ENCODE data around the gene ARHGEF17.

Gene ARHGEF17

DNA sequence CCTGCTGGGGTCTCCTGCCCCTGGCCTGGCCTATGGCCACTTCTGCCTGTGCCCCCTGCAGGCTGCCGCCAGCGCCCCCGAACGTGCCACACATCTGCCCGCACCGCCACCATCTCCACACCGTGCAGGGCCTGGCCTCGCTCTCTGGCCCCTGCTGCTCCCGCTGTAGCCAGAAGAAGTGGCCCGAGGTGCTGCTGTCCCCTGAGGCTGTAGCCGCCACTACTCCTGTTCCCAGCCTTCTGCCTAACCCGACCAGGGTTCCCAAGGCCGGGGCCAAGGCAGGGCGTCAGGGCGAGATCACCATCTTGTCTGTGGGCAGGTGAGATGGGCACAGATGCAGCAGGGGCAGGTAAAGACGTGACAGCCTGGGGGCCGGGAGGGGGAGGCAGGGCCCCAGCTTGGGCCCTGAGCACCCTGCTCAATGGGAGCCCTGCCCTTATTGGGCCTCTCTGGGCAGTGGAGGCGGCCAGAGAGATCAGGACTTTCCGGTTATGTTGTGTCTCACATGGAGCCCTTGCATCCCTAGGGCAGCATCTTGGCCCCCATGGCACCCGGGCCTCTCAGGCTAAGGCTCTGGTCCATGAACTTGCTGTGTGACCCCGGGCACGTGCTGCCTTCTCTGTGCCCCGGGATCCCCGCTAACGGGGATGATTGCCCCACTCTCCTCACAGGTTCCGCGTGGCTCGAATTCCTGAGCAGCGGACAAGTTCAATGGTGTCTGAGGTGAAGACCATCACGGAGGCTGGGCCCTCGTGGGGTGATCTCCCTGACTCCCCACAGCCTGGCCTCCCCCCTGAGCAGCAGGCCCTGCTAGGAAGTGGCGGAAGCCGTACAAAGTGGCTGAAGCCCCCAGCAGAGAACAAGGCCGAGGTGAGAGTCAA is 86.6 kb downstream of the ARHGEF17 start:
- TF ChIP-seq, protein P1, sequence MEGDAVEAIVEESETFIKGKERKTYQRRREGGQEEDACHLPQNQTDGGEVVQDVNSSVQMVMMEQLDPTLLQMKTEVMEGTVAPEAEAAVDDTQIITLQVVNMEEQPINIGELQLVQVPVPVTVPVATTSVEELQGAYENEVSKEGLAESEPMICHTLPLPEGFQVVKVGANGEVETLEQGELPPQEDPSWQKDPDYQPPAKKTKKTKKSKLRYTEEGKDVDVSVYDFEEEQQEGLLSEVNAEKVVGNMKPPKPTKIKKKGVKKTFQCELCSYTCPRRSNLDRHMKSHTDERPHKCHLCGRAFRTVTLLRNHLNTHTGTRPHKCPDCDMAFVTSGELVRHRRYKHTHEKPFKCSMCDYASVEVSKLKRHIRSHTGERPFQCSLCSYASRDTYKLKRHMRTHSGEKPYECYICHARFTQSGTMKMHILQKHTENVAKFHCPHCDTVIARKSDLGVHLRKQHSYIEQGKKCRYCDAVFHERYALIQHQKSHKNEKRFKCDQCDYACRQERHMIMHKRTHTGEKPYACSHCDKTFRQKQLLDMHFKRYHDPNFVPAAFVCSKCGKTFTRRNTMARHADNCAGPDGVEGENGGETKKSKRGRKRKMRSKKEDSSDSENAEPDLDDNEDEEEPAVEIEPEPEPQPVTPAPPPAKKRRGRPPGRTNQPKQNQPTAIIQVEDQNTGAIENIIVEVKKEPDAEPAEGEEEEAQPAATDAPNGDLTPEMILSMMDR (conservative IDR thresholded peaks at IDR 0.05; ENCODE audit: low read depth, low read length), result no peak
- no peak for DNase-seq (ENCODE audit: low read depth)
- H3K4me3 ChIP-seq (ENCODE audit: low read depth, low read length), result no peak overlapping the region

DNA sequence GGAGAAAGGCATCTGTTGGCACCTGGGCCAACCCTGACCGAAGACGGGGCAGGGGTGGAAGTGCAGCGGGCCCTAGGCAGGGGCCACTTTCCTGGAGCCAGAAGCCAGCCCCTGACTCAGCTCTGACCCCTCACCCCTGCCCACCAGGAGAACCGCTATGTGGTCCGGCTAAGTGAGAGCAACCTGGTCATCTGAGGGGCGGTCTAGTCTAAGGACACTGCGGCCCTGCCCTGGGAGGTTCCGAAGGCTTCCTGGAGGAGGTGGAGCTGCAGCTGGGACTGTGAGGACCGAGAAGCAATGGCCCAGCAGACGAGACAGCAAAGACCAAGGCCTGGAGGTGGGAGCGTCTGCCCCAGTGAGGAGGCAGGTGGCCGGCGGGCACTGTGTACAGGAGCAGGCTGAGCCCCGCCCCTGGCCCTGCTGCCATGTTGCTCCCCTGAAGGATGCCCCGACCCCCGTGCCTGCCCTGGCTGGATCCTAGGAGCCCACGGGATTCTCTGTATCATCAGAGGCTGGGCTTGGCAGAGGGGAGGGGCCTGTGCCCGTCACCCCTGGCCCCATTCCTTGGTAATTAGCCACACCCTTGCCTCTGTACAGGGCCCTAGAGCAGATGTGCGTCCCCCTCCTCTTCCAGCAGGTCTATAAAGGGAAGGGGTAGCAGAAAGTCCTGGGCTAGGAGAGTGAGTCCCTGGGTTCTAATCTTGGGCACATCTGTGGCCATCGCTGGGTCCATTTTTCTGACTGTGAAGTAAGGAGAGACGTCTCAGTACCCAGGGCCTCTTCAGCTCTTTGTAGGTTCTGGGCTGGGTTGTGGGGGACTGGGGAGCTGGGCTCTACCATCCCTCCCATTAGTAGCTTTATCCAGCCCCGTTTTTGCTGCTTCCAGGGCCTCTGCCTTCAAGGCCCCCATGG is 87.5 kb downstream of the ARHGEF17 start:
- no peak for DNase-seq (ENCODE audit: low read depth)
- TF ChIP-seq, protein P1 (conservative IDR thresholded peaks at IDR 0.05; ENCODE audit: low read depth, low read length), result no peak
- H3K4me3 ChIP-seq (ENCODE audit: low read depth, low read length), result no peak overlapping the region

DNA sequence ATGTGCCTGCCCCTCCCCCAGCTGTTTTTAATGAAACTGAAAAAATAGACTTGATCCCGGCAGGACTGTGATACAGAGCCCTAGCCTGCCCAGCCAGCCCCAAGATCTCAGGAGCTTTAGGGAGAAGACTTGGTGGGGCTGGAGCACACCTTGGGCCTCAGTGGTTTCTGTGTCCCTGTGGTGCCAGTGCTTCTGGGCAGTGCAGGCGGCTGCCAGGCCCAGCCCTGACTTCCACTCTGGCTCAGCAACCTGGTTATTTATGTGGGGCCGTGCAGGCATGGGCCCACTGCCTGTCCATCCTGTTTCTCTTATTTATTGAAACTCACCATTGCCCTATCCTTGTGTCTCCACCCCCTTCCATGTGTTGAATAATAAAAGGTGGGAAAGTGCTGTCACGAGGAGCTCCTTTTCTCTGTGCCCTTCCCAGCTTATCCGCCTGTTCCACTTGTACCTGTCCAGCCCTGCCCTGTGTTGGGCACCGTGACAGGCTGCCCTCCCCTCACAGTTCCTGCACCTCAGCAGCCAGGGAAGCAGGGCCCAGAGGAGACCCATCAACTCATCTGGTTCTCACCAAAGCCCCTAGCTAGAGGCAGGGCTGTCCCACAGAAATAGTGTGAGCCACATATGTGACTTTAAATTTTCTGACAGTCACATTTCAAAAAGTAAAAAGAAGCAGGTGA is 88.3 kb downstream of the ARHGEF17 start:
- TF ChIP-seq, protein P1 (conservative IDR thresholded peaks at IDR 0.05; ENCODE audit: low read depth, low read length), result no peak
- H3K4me3 ChIP-seq (ENCODE audit: low read depth, low read length), result no peak overlapping the region
- no peak for DNase-seq (ENCODE audit: low read depth)

DNA sequence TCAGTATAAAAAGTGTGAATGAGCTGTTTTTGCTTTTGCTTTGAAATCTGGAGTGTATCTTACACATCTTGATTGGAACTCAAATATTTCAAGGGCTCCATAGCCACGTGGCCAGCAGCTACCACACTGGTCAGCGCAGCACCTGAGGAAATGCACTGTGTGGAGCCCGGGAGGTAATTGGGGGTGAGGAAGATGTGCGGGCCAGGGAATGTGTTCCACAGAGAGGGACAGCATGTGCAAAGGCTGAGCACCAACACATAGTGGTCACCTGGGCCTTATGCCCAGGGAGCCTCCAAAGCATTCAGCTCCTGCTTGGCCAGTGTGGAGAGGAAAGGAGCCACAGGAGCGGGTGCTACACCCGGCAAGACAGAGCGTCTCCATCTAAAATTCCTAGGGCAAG is 88.9 kb downstream of the ARHGEF17 start:
- TF ChIP-seq, protein P1 (conservative IDR thresholded peaks at IDR 0.05; ENCODE audit: low read depth, low read length), result no peak
- no peak for DNase-seq (ENCODE audit: low read depth)

DNA sequence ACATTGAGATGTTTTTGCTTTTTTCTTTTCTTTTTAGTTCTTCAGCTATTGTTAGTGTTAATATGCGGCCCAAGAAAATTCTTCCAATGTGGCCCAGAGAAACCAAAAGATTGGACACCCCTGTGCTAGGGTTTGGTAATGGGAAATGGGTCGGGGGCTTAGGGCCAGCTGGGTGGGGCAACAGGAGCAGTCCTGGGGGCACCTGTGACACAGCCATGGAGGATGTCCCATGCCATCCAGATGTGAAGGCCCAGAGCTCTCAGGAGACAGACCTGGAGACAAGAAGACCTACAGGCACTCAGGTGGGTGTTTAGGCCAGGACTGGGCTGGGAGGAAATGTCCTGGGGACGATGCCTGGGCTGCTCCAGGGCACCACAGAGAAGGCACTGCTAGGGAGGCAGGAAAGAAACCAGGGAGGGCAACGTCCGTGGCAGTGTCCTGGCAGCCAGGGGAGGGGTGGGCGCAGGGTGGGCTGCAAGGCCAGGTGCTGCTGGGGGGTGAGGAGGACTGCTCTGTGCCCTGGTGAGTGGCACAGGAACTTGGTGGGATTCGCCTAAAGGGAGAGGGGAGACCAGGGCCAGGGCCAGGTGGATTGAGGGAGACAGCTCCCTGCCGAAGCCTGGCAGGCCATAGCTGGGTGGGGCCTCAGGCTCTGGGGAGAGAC is 89.5 kb downstream of the ARHGEF17 start:
- no peak overlapping the region for H3K4me3 ChIP-seq (ENCODE audit: low read depth, low read length)
- no peak for DNase-seq (ENCODE audit: low read depth)
- TF ChIP-seq, protein P1 (conservative IDR thresholded peaks at IDR 0.05; ENCODE audit: low read depth, low read length), result no peak

More for the DNA sequence above, 88.9 kb downstream of the ARHGEF17 start:
- no peak overlapping the region for H3K4me3 ChIP-seq (ENCODE audit: low read depth, low read length)

DNA sequence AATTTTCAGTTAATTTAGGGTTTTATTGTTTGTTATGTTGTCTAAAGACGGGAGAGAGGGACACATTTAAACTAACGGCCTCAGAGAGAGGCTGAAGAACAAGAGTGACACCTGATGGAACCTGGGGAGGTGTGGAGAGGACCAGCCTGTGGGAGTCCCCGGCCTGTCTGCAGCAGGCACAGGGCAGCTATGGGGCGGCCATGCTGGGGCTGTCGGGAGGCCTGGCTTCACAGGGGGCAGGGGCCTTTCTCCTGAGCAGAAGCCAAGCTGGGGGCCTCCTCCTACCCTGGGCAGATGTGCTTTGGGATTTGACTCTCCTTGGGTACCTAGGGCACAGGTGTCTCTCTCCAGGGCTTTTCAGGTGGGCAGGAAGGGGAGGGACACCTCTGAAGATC is 90.1 kb downstream of the ARHGEF17 start:
- no peak overlapping the region for H3K4me3 ChIP-seq (ENCODE audit: low read depth, low read length)
- no peak for DNase-seq (ENCODE audit: low read depth)
- TF ChIP-seq, protein P1 (conservative IDR thresholded peaks at IDR 0.05; ENCODE audit: low read depth, low read length), result no peak

Data from choroid plexus epithelial cell (primary cell).